Kidney epithelial cell (primary cell): ENCODE data around the gene MCOLN2. TPM values are rescaled to one million over a fixed set of nuclear protein-coding genes. Genes with fewer than 3 reads are reported as not detected.

Experiments
- DNase-seq: peaks from one replicate; pipeline ENCODE4 v3.0.0-alpha.2; 2010; ENCODE audit warnings: low read depth
- H3K27me3 ChIP-seq: 2 replicates; pipeline ENCODE4 v1.6.0; 2011; ENCODE audit warnings: low read length; ENCODE audit not compliant: control insufficient read depth, insufficient read depth
- H3K36me3 ChIP-seq: 2 replicates; pipeline ENCODE4 v1.5.1; 2011; ENCODE audit warnings: low read length; ENCODE audit not compliant: control insufficient read depth, insufficient read depth
- H3K4me3 ChIP-seq: 2 replicates; pipeline ENCODE4 v1.5.1; 2011; ENCODE audit warnings: low read depth, mild to moderate bottlenecking, control low read depth, low read length
- total RNA-seq: library from RNA; depleted of rRNA; stranded (reverse); fragments of >200 nt; gene quantifications from 2 replicates; pipeline ENCODE4 v1.2.3, GENCODE V29; 2015
- TF ChIP-seq, protein P1 (sequence below): IDR thresholded peaks from 2 replicates; pipeline ENCODE4 v1.5.1; 2011; ENCODE audit warnings: mild to moderate bottlenecking, moderate library complexity, low read length, control low read depth, inconsistent platforms; ENCODE audit not compliant: insufficient read depth, poor library complexity, severe bottlenecking

MCOLN2 gene
- total RNA-seq, 1 donor from 2014 or later: 0.46 TPM

- no peaks in the 10 kb centered on the region for H3K36me3 ChIP-seq
- no peak for DNase-seq
- H3K4me3 ChIP-seq: no peak overlapping the region
- TF ChIP-seq, protein P1, sequence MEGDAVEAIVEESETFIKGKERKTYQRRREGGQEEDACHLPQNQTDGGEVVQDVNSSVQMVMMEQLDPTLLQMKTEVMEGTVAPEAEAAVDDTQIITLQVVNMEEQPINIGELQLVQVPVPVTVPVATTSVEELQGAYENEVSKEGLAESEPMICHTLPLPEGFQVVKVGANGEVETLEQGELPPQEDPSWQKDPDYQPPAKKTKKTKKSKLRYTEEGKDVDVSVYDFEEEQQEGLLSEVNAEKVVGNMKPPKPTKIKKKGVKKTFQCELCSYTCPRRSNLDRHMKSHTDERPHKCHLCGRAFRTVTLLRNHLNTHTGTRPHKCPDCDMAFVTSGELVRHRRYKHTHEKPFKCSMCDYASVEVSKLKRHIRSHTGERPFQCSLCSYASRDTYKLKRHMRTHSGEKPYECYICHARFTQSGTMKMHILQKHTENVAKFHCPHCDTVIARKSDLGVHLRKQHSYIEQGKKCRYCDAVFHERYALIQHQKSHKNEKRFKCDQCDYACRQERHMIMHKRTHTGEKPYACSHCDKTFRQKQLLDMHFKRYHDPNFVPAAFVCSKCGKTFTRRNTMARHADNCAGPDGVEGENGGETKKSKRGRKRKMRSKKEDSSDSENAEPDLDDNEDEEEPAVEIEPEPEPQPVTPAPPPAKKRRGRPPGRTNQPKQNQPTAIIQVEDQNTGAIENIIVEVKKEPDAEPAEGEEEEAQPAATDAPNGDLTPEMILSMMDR: no peak
- no peaks in the 10 kb centered on the region for H3K27me3 ChIP-seq
These were observed 67.9 kb downstream of the MCOLN2 start for GRCh38 chr1:84928979-84929378.

GRCh38 chr1:84923317-84923716 lies 73.6 kb downstream of the MCOLN2 start:
- H3K27me3 ChIP-seq: no peaks in the 10 kb centered on the region
- DNase-seq: no peak
- H3K36me3 ChIP-seq: no peaks in the 10 kb centered on the region
- H3K4me3 ChIP-seq: no peak overlapping the region
- TF ChIP-seq, protein P1: no peak

DNA sequence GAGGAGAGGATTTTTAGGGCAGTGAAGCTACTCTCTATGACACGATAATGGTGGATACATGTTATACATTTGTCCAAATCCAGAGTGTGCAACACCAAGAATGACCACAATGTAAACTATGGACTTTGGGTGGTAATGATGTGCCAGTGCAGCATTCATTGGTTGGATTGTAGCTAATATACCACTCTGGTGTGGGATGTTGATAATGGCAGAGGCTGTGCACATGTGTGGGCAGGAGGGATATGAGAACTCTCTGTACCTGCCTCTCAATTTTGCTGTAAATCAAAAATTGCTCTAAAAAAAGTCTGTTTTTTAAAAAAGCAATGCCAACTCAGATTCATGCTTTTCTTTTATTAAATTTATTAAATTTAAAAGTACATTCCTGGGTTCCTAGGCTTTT lies 76.8 kb downstream of the MCOLN2 start:
- Histone ChIP-seq H3K4me3 (no peak overlapping the region), H3K36me3 (no peaks in the 10 kb centered on the region), H3K27me3 (no peaks in the 10 kb centered on the region)
- DNase-seq: no peak
- TF ChIP-seq, protein P1: no peak

DNA sequence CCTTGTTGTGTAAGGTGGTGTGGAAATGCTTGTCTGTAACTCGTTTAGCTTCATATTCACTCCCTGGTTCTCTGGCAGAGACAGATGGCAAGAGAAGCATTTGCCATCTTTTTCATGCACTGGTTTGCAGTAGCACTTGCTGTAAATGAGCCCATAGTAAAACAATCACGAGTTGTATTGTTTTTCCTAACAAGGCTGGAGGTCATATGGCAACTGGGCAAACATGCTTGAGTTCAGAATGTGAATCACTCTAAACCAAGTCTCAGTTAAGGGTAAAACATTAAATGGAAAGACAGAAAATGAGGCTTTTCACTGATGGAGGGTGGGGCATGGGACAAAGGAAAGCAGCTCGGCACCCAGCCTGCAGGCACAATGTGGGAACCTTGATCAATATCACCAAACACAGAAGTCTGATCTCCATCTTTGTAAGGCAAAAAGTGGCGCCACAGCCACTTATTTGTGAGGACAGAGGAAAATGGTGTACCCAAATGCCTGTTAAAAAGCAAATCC lies 77.4 kb downstream of the MCOLN2 start:
- Histone ChIP-seq H3K4me3 (no peak overlapping the region), H3K27me3 (no peaks in the 10 kb centered on the region), H3K36me3 (no peaks in the 10 kb centered on the region)
- TF ChIP-seq, protein P1: no peak
- peak; percentile 44 for DNase-seq

DNA sequence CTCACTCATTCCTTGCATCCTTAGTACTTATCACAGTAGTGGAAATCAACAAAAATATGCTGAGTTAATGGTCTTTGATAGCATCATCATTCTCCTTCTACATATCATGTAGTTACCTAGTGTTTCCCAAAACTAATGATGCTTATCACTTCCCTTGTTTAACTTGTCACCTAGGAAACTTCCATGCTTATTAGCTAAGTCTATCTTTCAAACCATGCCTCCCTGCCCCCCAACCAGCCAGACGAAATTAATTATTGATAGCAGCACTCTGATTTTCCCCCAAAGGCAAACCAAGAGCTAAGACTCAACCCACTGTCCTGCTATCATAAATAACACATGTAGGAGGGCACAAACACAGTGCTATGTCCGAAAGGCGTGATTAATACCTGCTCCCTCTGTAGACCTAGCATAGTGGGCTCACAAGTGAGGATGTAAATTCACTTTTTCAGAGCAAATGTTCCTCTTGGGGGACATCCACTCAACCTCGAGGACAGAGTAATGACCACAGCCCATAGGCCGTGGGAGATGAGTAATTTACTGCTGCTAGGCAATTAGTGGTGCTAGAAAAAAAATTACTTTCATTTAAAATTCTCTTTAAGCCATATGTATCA lies 78.1 kb downstream of the MCOLN2 start:
- Histone ChIP-seq H3K36me3 (no peaks in the 10 kb centered on the region), H3K27me3 (no peaks in the 10 kb centered on the region), H3K4me3 (no peak overlapping the region)
- DNase-seq: peak; percentile 57
- TF ChIP-seq, protein P1: no peak

- no peaks in the 10 kb centered on the region for H3K36me3 ChIP-seq
- H3K27me3 ChIP-seq: no peaks in the 10 kb centered on the region
- no peak for DNase-seq
- H3K4me3 ChIP-seq: no peak overlapping the region
- TF ChIP-seq, protein P1: no peak
These were observed 80.0 kb downstream of the MCOLN2 start for GRCh38 chr1:84916897-84917296.
